Left cardiac atrium (tissue), 4 donors: ENCODE measurements around the gene ARHGAP19. TPM values are rescaled to one million over a fixed set of nuclear protein-coding genes. Genes with fewer than 3 reads are reported as not detected.

Experiments used
- ATAC-seq, 2 donors: fragments of 200-7000 bp; cut with Tn5 transposase; one replicate each; pipeline ENCODE4 v1.9.1; 2020; ENCODE audit warnings: mild to moderate bottlenecking in 2 of 2, moderate library complexity in 2 of 2
- DNase-seq: peaks from one replicate; pipeline ENCODE4 v3.0.0-alpha.2; 2020
- intact Hi-C, 2 donors: fragments of 100-400 bp; cut with DNase I; formaldehyde crosslinking; loops; one replicate each; pipeline versions ENCODE4 v1.14.1 to v1.15.1; 2022 to 2023
- total RNA-seq, 2 donors: library from RNA; stranded (reverse); fragmentation: NEBNext Ultra II Directional; extraction: Animal tissue kit (Norgen Biotek cat#: 25700); gene quantifications; one replicate each; pipeline ENCODE4 v1.2.1, GENCODE V29; 2021
- donor health status: DM: no; HTN: yes; CAD: no.
- donor health status: DM: no; HTN: yes; CAD: no; lungs with severe emphysema.
- donor health status: DM: yes; HTN: yes; CAD: no.
- donor health status: Dilated cardiomyopathy.

The ARHGAP19 gene
- total RNA-seq, 2 donors from 2014 or later, result 4.4 to 7.6 TPM

- intact Hi-C loops, result no loop called here
- DNase-seq (no peak), ATAC-seq (no peak)
These were observed 109.1 kb downstream of the ARHGAP19 start for GRCh38 chr10:97183314-97183713.

- DNase-seq, result no peak
- intact Hi-C loops, result no loop called here
- ATAC-seq, result no peak
These were observed 110.0 kb downstream of the ARHGAP19 start for GRCh38 chr10:97182288-97182990.

- ATAC-seq (no peak), DNase-seq (no peak)
- intact Hi-C loops, result no loop called here
These were observed 111.5 kb downstream of the ARHGAP19 start for GRCh38 chr10:97180986-97181385.

GRCh38 chr10:97180363-97180755 is 112.1 kb downstream of the ARHGAP19 start:
- no peak for ATAC-seq
- DNase-seq, result no peak
- intact Hi-C loops, result no loop called here

- ATAC-seq, result peak; percentile 71 to 75
- DNase-seq, result peak; percentile 38
- intact Hi-C loops, result no loop called here
These were observed 112.6 kb downstream of the ARHGAP19 start for GRCh38 chr10:97179731-97180362.

GRCh38 chr10:97179311-97179710 is 113.1 kb downstream of the ARHGAP19 start:
- ATAC-seq (no peak), DNase-seq (no peak)
- intact Hi-C loops, result no loop called here

GRCh38 chr10:97178074-97178473 is 114.4 kb downstream of the ARHGAP19 start:
- intact Hi-C loops, result no loop called here
- ATAC-seq (no peak), DNase-seq (no peak)

GRCh38 chr10:97176226-97176625 is 116.2 kb downstream of the ARHGAP19 start:
- no peak for DNase-seq
- no peak for ATAC-seq
- intact Hi-C loops, result no loop called here

GRCh38 chr10:97175586-97175985 is 116.9 kb downstream of the ARHGAP19 start:
- DNase-seq (no peak), ATAC-seq (no peak)
- intact Hi-C loops, result no loop called here

- no peak for ATAC-seq
These were observed 117.5 kb downstream of the ARHGAP19 start for GRCh38 chr10:97174941-97175340.

GRCh38 chr10:97174276-97174775 is 118.1 kb downstream of the ARHGAP19 start:
- ATAC-seq (no peak), DNase-seq (no peak)
- intact Hi-C loops, result no loop called here

More at GRCh38 chr10:97174941-97175340, 117.5 kb downstream of the ARHGAP19 start:
- intact Hi-C loops, result no loop called here
- no peak for DNase-seq

- ATAC-seq (no peak), DNase-seq (no peak)
- intact Hi-C loops, result no loop called here
These were observed 119.4 kb downstream of the ARHGAP19 start for GRCh38 chr10:97173036-97173435.

Other genes with a start within 250 kb of the ARHGAP19 start
- gene SLIT1, start 106.7 kb downstream of the ARHGAP19 start, total RNA-seq, result under 1 TPM; 0.24 to 0.31 TPM
- gene FRAT1, start 26.6 kb upstream of the ARHGAP19 start, total RNA-seq, result 1 to 10 TPM; 2.1 to 6.2 TPM
- gene FRAT2, start 42.1 kb upstream of the ARHGAP19 start, total RNA-seq, result 1 to 10 TPM; 4.9 to 7.6 TPM
- 10 to 100 TPM in 1 of 2 donors, 1 to 10 TPM in 1; 7.6 to 27.2 TPM for gene RRP12, start 108.7 kb upstream of the ARHGAP19 start, total RNA-seq
- gene PGAM1, start 133.6 kb upstream of the ARHGAP19 start, total RNA-seq, result 100 to 1,000 TPM; 258 to 344 TPM
- gene EXOSC1, start 153.4 kb upstream of the ARHGAP19 start, total RNA-seq, result 10 to 100 TPM; 16.6 to 18.6 TPM
- gene ZDHHC16, start 153.5 kb upstream of the ARHGAP19 start, total RNA-seq, result 10 to 100 TPM; 26.2 to 26.5 TPM
- 10 to 100 TPM; 31.9 to 34.0 TPM for gene MMS19, start 205.8 kb upstream of the ARHGAP19 start, total RNA-seq
- gene UBTD1, start 206.3 kb upstream of the ARHGAP19 start, total RNA-seq, result 10 to 100 TPM; 22.6 to 23.7 TPM